SK-N-SH treated with all-trans-retinoic acid at 6 μM for 48 hours (cell line): Measurements from ENCODE around the gene CNTN2.

Source experiments
- ATAC-seq: fragments of 200-7000 bp; cut with Tn5 transposase; 3 replicates; pipeline ENCODE4 v1.9.1; 2020; ENCODE audit warnings: mild to moderate bottlenecking, moderate library complexity
- ARNTL ChIP-seq: fragments of 450-650 bp; formaldehyde crosslinking; IDR thresholded peaks from 2 replicates; pipeline ENCODE4 v1.5.0; 2020; ENCODE audit warnings: low read depth, mild to moderate bottlenecking, moderate library complexity, borderline replicate concordance
- BACH2 ChIP-seq: fragments of 250-450 bp; sonication (Bioruptor Pico); IDR thresholded peaks from 2 replicates; pipeline ENCODE4 v1.9.0; 2021; ENCODE audit warnings: mild to moderate bottlenecking, borderline replicate concordance
- CSDC2 ChIP-seq: fragments of 250-450 bp; sonication (Bioruptor Pico); IDR thresholded peaks from 2 replicates; pipeline ENCODE4 v1.5.0; 2020; ENCODE audit warnings: mild to moderate bottlenecking, moderate library complexity
- ESRRG ChIP-seq: fragments of 250-450 bp; sonication (Bioruptor Pico); IDR thresholded peaks from 2 replicates; pipeline ENCODE4 v1.6.1; 2021; ENCODE audit warnings: mild to moderate bottlenecking
- GLIS3 ChIP-seq: fragments of 250-450 bp; sonication (Bioruptor Pico); IDR thresholded peaks from 2 replicates; pipeline ENCODE4 v1.5.0; 2020; ENCODE audit warnings: mild to moderate bottlenecking, moderate library complexity
- ISL1 ChIP-seq: fragments of 250-450 bp; sonication (Bioruptor Pico); IDR thresholded peaks from 2 replicates; pipeline ENCODE4 v2.1.2; 2022; ENCODE audit warnings: mild to moderate bottlenecking, moderate library complexity
- OSR1 ChIP-seq: fragments of 250-450 bp; sonication (Bioruptor Pico); IDR thresholded peaks from 2 replicates; pipeline ENCODE4 v1.8.0; 2022; ENCODE audit warnings: moderate library complexity, mild to moderate bottlenecking, inconsistent platforms
- RARB ChIP-seq: fragments of 250-450 bp; sonication (Bioruptor Pico); IDR thresholded peaks from 2 replicates; pipeline ENCODE4 v1.8.0; 2021; ENCODE audit warnings: mild to moderate bottlenecking, moderate library complexity
- TCF4 ChIP-seq: fragments of 250-450 bp; sonication (Bioruptor Pico); IDR thresholded peaks from 2 replicates; pipeline ENCODE4 v1.8.0; 2021; ENCODE audit warnings: mild to moderate bottlenecking, moderate library complexity, borderline replicate concordance
- TOX ChIP-seq: fragments of 250-450 bp; sonication (Bioruptor Pico); IDR thresholded peaks from 2 replicates; pipeline ENCODE4 v1.8.0; 2021; ENCODE audit warnings: mild to moderate bottlenecking, moderate library complexity, borderline replicate concordance
- ZFP30 ChIP-seq: fragments of 450-650 bp; formaldehyde crosslinking; IDR thresholded peaks from 2 replicates; pipeline ENCODE4 v1.5.0; 2022; ENCODE audit warnings: mild to moderate bottlenecking, moderate library complexity
- ZNF565 ChIP-seq: fragments of 450-650 bp; formaldehyde crosslinking; conservative IDR thresholded peaks from 2 replicates; pipeline ENCODE4 v1.5.0; 2020; ENCODE audit warnings: low read depth, mild to moderate bottlenecking, moderate library complexity
- ZNF8 ChIP-seq: fragments of 450-650 bp; formaldehyde crosslinking; IDR thresholded peaks from 2 replicates; pipeline ENCODE4 v1.5.0; 2020; ENCODE audit warnings: mild to moderate bottlenecking, moderate library complexity
- TF ChIP-seq, protein P1 (sequence below): fragments of 250-450 bp; sonication (Bioruptor Pico); IDR thresholded peaks from 2 replicates; pipeline ENCODE4 v1.5.1; 2021; ENCODE audit warnings: mild to moderate bottlenecking, moderate library complexity
- TF ChIP-seq, protein P2 (sequence below): fragments of 250-450 bp; sonication (Bioruptor Pico); IDR thresholded peaks from 2 replicates; pipeline ENCODE4 v1.5.1; 2020; ENCODE audit warnings: low read depth, mild to moderate bottlenecking, moderate library complexity
- TF ChIP-seq, protein P3 (sequence below): fragments of 250-450 bp; sonication (Bioruptor Pico); IDR thresholded peaks from 2 replicates; pipeline ENCODE4 v1.8.0; 2020; ENCODE audit warnings: mild to moderate bottlenecking, moderate library complexity, borderline replicate concordance
- TF ChIP-seq, protein P4 (sequence below): fragments of 250-450 bp; sonication (Bioruptor Pico); IDR thresholded peaks from 2 replicates; pipeline ENCODE4 v1.5.0; 2020; ENCODE audit warnings: mild to moderate bottlenecking, moderate library complexity
- TF ChIP-seq, protein P5 (sequence below): fragments of 250-450 bp; sonication (Bioruptor Pico); IDR thresholded peaks from 2 replicates; pipeline ENCODE4 v1.8.0; 2021; ENCODE audit warnings: low read depth, mild to moderate bottlenecking, moderate library complexity, borderline replicate concordance

The CNTN2 gene

DNA sequence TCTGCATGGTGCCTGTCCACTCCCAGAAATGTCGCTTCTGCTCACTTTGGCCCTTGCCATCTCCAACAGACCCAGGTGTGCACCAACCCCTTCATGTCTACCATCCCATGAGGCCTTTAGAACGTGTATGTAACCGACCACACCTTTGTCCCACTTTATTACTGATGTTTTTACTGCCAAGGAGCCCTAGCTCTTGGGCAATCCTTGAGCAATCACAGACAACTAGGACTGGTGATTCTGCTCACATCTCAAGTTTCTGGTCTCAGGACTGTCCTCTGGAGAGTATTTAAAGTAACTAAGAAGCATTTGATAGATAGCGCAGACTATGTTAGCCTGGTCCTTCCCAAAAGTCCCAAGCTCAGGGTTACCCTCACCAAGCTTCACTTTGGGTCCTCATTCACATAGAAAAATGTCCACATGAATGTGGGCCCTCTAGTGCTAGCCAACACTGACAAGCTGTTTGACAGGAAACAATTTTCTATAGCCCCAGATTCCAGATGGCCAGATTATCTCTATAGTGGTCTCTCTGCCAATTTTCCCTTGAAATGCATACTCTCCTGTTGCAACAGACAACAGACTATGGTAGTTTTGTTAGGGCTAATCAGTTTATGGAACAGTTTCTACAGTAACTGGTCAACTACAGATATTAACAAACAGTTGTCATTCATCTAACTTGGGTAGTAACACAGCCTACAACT, 48.2 kb downstream of the CNTN2 start:
- ATAC-seq = no peak; the same call in 2 of the 3 replicates

DNA sequence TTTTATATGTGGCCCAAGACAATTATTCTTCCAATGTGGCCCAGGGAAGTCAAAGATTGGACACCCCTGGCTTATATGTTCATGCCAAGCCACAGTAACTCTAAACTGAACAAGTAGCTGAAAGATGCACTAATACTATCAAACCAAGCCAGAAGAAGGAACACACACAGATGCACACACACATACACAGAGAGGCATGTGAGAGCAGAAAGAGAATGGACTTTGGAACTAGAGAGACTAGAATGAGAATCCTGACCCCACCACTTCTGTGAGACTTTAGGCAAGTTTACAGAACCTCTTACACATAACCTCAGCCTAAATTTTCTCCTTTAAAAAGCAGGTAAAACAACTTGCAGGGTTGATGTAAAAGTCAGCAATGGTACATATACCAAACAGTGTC, 52.4 kb downstream of the CNTN2 start:
- ATAC-seq = no peak
- TF ChIP-seq ARNTL (CRISPR knock-in tag) (no peak), CSDC2 (CRISPR knock-in tag) (no peak), ZNF565 (CRISPR knock-in tag) (no peak), RARB (CRISPR knock-in tag) (no peak), BACH2 (no peak), GLIS3 (CRISPR knock-in tag) (no peak), ISL1 (no peak), ZFP30 (no peak)
- TF ChIP-seq, protein P1, sequence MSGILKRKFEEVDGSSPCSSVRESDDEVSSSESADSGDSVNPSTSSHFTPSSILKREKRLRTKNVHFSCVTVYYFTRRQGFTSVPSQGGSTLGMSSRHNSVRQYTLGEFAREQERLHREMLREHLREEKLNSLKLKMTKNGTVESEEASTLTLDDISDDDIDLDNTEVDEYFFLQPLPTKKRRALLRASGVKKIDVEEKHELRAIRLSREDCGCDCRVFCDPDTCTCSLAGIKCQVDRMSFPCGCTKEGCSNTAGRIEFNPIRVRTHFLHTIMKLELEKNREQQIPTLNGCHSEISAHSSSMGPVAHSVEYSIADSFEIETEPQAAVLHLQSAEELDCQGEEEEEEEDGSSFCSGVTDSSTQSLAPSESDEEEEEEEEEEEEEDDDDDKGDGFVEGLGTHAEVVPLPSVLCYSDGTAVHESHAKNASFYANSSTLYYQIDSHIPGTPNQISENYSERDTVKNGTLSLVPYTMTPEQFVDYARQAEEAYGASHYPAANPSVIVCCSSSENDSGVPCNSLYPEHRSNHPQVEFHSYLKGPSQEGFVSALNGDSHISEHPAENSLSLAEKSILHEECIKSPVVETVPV (CRISPR knock-in tag) = no peak
- TF ChIP-seq, protein P2, sequence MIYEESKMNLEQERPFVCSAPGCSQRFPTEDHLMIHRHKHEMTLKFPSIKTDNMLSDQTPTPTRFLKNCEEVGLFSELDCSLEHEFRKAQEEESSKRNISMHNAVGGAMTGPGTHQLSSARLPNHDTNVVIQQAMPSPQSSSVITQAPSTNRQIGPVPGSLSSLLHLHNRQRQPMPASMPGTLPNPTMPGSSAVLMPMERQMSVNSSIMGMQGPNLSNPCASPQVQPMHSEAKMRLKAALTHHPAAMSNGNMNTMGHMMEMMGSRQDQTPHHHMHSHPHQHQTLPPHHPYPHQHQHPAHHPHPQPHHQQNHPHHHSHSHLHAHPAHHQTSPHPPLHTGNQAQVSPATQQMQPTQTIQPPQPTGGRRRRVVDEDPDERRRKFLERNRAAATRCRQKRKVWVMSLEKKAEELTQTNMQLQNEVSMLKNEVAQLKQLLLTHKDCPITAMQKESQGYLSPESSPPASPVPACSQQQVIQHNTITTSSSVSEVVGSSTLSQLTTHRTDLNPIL = no peak
- TF ChIP-seq, protein P3, sequence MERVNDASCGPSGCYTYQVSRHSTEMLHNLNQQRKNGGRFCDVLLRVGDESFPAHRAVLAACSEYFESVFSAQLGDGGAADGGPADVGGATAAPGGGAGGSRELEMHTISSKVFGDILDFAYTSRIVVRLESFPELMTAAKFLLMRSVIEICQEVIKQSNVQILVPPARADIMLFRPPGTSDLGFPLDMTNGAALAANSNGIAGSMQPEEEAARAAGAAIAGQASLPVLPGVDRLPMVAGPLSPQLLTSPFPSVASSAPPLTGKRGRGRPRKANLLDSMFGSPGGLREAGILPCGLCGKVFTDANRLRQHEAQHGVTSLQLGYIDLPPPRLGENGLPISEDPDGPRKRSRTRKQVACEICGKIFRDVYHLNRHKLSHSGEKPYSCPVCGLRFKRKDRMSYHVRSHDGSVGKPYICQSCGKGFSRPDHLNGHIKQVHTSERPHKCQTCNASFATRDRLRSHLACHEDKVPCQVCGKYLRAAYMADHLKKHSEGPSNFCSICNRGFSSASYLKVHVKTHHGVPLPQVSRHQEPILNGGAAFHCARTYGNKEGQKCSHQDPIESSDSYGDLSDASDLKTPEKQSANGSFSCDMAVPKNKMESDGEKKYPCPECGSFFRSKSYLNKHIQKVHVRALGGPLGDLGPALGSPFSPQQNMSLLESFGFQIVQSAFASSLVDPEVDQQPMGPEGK (CRISPR knock-in tag) = no peak
- TF ChIP-seq, protein P4, sequence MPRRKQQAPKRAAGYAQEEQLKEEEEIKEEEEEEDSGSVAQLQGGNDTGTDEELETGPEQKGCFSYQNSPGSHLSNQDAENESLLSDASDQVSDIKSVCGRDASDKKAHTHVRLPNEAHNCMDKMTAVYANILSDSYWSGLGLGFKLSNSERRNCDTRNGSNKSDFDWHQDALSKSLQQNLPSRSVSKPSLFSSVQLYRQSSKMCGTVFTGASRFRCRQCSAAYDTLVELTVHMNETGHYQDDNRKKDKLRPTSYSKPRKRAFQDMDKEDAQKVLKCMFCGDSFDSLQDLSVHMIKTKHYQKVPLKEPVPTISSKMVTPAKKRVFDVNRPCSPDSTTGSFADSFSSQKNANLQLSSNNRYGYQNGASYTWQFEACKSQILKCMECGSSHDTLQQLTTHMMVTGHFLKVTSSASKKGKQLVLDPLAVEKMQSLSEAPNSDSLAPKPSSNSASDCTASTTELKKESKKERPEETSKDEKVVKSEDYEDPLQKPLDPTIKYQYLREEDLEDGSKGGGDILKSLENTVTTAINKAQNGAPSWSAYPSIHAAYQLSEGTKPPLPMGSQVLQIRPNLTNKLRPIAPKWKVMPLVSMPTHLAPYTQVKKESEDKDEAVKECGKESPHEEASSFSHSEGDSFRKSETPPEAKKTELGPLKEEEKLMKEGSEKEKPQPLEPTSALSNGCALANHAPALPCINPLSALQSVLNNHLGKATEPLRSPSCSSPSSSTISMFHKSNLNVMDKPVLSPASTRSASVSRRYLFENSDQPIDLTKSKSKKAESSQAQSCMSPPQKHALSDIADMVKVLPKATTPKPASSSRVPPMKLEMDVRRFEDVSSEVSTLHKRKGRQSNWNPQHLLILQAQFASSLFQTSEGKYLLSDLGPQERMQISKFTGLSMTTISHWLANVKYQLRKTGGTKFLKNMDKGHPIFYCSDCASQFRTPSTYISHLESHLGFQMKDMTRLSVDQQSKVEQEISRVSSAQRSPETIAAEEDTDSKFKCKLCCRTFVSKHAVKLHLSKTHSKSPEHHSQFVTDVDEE (CRISPR knock-in tag) = no peak
- TF ChIP-seq, all 23 proteins: peak for 0

More for the DNA sequence above, 48.2 kb downstream of the CNTN2 start:
- TF ChIP-seq ARNTL (CRISPR knock-in tag) (no peak), BACH2 (no peak), ISL1 (no peak), TCF4 (CRISPR knock-in tag) (0 out of 2 replicates have a peak, but pooled peaks have one; percentile 43), ZNF565 (CRISPR knock-in tag) (no peak), OSR1 (no peak)

DNA sequence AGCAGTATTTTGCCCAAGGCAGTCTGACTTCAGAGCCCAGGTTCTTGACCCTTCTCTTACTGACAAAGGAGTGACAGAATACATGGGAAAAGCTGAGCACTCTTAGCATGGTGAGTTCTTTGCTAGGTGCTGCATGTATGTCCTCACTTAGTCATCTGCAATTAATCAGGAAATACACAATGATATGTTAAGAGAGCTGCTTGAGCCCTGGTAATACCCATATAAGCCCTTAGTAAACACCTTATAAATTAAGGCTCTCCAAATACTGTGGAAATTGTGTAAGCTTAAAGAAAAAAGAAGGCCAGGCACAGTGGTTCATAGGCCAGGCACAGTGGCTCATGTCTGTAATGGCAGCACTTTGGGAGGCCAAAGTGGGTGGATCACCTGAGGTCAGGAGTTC, 55.2 kb downstream of the CNTN2 start:
- no peak for TF ChIP-seq GLIS3 (CRISPR knock-in tag)
- TF ChIP-seq ZNF565 (CRISPR knock-in tag) = no peak
- TF ChIP-seq, protein P5, sequence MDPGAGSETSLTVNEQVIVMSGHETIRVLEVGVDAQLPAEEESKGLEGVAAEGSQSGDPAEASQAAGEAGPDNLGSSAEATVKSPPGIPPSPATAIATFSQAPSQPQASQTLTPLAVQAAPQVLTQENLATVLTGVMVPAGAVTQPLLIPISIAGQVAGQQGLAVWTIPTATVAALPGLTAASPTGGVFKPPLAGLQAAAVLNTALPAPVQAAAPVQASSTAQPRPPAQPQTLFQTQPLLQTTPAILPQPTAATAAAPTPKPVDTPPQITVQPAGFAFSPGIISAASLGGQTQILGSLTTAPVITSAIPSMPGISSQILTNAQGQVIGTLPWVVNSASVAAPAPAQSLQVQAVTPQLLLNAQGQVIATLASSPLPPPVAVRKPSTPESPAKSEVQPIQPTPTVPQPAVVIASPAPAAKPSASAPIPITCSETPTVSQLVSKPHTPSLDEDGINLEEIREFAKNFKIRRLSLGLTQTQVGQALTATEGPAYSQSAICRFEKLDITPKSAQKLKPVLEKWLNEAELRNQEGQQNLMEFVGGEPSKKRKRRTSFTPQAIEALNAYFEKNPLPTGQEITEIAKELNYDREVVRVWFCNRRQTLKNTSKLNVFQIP (CRISPR knock-in tag) = no peak
- TF ChIP-seq, protein P4 (CRISPR knock-in tag) = no peak
- TF ChIP-seq, protein P3 (CRISPR knock-in tag) = no peak
- no peak for TF ChIP-seq ZNF8 (CRISPR knock-in tag)
- no peak for TF ChIP-seq ESRRG (CRISPR knock-in tag)
- no peak for TF ChIP-seq TOX
- no peak for TF ChIP-seq OSR1
- TF ChIP-seq, protein P2 = no peak
- no peak for TF ChIP-seq ISL1
- TF ChIP-seq RARB (CRISPR knock-in tag) = no peak
- ATAC-seq = no peak
